8988T (cell line): Measurements from ENCODE around the gene SEMA3F.

Experiments used
- DNase-seq: peaks from one replicate; pipeline ENCODE4 v3.0.0; 2011

SEMA3F gene

GRCh38 chr3:50156549-50157493 lies 1.7 kb downstream of the SEMA3F start:
- peak; percentile 68 for DNase-seq

- DNase-seq, result no peak
These were observed 2.9 kb downstream of the SEMA3F start for GRCh38 chr3:50157827-50158529.

- no peak for DNase-seq
These were observed 3.5 kb downstream of the SEMA3F start for GRCh38 chr3:50158530-50159146.

- DNase-seq, result no peak
These were observed 5.4 kb downstream of the SEMA3F start for GRCh38 chr3:50160561-50160983.

GRCh38 chr3:50161320-50161719 lies 6.2 kb downstream of the SEMA3F start:
- no peak for DNase-seq

- DNase-seq, result no peak
These were observed 7.1 kb downstream of the SEMA3F start for GRCh38 chr3:50162034-50162883.

- DNase-seq, result peak; percentile 93
These were observed 8.7 kb downstream of the SEMA3F start for GRCh38 chr3:50163572-50164455.

- no peak for DNase-seq
These were observed 9.4 kb downstream of the SEMA3F start for GRCh38 chr3:50164481-50164880.

- DNase-seq, result no peak
These were observed 10.1 kb downstream of the SEMA3F start for GRCh38 chr3:50164984-50165909.

- DNase-seq, result no peak
These were observed 10.9 kb downstream of the SEMA3F start for GRCh38 chr3:50165910-50166538.

GRCh38 chr3:50166620-50167019 lies 11.5 kb downstream of the SEMA3F start:
- DNase-seq, result no peak

- DNase-seq, result no peak
These were observed 12.1 kb downstream of the SEMA3F start for GRCh38 chr3:50167069-50167840.

- no peak for DNase-seq
These were observed 12.7 kb downstream of the SEMA3F start for GRCh38 chr3:50167841-50168209.

- no peak for DNase-seq
These were observed 13.3 kb downstream of the SEMA3F start for GRCh38 chr3:50168388-50168787.

GRCh38 chr3:50168791-50169190 lies 13.7 kb downstream of the SEMA3F start:
- no peak for DNase-seq

- no peak for DNase-seq
These were observed 14.2 kb downstream of the SEMA3F start for GRCh38 chr3:50169232-50169832.

GRCh38 chr3:50169858-50170257 lies 14.7 kb downstream of the SEMA3F start:
- no peak for DNase-seq

- peak; percentile 69 for DNase-seq
These were observed 15.6 kb downstream of the SEMA3F start for GRCh38 chr3:50170689-50171088.
